ENCODE data around the gene FN3K.
"Not testable (repeated sequence)": the region's sequence is repeated elsewhere in the genome, so short reads cannot be mapped to it uniquely, and the experiment has no call there.

FN3K gene

GRCh38 chr17:82775001-82775823 lies 39.8 kb downstream of the FN3K start:
- peak; percentile 23 for DNase-seq

DNA sequence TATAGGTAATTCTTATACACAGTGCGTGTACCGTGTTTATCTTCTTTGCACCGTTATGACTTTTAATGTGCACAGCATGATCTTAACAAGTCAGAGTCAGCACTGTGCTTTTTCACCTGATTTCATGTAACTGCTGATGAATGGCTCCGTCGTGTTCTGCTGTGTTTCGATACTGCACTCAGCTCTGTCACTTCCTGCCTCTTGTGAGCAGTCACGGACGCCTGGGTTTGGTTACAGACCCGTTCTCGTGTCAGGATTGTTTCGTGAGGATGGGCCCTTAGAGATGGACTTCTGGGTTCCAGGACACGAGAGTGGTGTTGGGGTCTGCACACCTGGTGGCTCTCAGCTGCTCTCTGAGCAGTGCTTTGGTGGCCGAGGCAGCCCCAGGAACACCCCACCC lies 41.0 kb downstream of the FN3K start:
- no peak for DNase-seq

- not testable (repeated sequence) for DNase-seq
These were observed 42.5 kb downstream of the FN3K start for GRCh38 chr17:82777778-82778375.

GRCh38 chr17:82779541-82779940 lies 44.1 kb downstream of the FN3K start:
- DNase-seq: no peak

GRCh38 chr17:82780195-82780594 lies 44.8 kb downstream of the FN3K start:
- no peak for DNase-seq

GRCh38 chr17:82780971-82781893 lies 45.8 kb downstream of the FN3K start:
- DNase-seq: no peak

GRCh38 chr17:82781894-82782274 lies 46.5 kb downstream of the FN3K start:
- DNase-seq: peak; percentile 25

GRCh38 chr17:82782657-82783207 lies 47.3 kb downstream of the FN3K start:
- no peak for DNase-seq

- no peak for DNase-seq
These were observed 48.1 kb downstream of the FN3K start for GRCh38 chr17:82783498-82783897.

GRCh38 chr17:82785581-82785980 lies 50.2 kb downstream of the FN3K start:
- DNase-seq: not testable (repeated sequence)

DNA sequence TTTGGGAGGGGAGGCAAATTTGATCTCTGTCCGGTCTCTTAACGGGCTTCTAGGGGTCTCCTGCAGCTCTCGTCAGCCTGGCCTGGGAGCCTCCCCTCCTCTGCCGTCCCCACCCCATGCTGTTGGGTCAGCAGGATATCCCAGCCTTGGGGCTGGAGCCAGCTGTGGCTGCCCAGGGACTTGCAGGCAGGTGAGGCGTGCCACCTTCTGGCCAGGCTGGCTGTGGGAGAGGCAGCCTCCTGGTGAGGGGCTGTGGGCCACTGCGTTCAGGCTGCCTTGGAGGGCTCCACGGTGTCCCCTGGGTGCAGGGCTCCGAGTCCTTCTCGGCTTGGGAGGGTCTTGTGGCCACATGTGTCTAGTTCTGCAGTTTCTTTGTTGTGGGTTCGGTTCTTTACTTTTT lies 51.0 kb downstream of the FN3K start:
- DNase-seq: no peak

DNA sequence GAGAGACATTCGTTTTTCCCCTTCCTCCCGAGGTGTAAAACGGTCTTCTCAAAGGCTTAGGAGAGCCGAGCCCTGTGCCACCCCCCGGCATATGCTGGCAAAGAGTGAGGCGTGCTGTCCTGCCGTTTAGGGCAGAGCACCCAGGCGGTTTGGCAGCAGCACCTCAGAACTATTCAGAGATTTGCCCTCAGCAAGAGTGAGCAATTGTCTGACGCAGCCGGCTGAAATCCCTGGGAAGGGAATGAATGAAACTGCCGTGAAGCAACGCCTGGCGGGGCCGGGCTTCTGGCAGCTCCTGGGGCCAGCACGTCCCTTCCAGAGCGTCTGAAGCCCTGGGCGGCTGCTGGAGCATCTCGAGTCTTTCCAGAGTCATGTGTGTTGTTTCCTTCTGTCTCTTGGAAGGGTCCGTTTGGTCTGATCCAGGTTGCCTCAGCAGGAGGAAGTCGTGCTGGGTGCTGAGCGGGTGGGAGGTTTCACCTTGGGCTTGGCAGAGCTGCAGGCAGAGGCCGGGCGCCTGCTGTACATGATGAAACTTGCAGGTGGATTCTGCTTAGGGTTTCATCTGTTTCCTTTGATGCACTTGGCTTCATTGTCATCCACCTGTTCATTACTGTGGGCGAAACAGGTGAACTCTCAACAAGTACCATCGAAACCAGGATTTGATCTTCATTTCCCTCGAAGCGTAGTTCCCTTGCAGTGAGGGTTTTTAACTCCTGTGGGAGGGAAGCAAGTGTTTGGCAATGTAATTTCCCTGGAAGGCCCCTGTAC lies 51.9 kb downstream of the FN3K start:
- DNase-seq: no peak

GRCh38 chr17:82788206-82789001 lies 53.0 kb downstream of the FN3K start:
- no peak for DNase-seq

GRCh38 chr17:82789051-82789592 lies 53.7 kb downstream of the FN3K start:
- DNase-seq: no peak

DNA sequence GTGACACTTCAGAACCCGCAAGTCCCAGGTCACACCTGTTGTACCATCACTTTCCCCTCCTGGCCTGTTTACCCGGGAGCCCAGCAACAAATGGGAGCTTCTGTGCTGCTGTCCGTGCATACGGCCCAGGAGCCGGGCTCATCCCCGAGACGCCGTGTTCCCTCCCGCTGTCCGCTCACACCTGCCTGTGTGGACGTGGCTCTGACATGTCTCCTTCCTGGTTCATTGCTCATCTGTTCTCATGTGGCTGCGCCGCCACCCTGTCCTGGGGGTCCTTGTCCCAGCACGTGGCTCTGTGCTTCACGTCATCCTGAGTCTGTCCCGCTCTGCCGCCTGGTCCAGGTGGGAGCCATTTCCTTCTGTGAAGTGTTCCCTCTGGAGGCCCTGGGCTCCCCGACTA lies 54.4 kb downstream of the FN3K start:
- DNase-seq: no peak

GRCh38 chr17:82790391-82790790 lies 55.0 kb downstream of the FN3K start:
- DNase-seq: no peak

GRCh38 chr17:82791532-82791931 lies 56.1 kb downstream of the FN3K start:
- no peak for DNase-seq

- peak; percentile 48 for DNase-seq
These were observed 58.7 kb downstream of the FN3K start for GRCh38 chr17:82793974-82794630.

DNA sequence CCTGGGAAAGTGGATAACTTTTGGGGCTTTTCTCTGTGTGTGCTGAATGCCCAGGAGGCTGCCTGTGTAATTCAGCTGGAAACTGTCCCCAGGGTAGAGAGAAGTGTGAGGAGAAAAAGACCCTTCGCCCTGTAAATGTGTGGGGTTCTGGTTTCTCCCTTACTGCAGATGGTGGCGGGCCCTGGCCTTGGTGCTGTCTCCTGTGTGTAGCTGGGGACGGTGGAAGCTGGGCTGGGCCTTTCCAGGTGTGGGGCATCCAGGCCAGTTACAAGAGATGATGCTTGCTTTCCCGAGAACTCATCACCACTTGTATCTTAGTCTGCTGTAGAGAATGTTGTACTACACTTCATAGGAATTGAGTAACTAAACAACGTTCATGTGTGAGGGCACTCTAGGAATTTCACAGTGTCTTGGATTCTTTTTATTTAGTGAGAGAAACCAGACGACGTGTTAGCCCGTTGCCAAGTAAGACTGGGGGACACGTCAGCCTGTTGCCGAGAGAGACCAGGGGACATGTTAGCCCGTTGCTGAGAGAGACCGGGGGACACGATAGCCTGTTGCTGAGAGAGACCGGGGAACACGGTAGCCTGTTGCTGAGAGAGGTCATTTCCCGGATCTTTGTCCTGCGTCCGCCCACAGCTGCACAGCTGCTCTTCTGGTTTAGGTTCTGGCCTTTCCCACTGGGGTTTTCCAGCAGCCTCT lies 59.5 kb downstream of the FN3K start:
- no peak for DNase-seq

GRCh38 chr17:82795615-82796014 lies 60.2 kb downstream of the FN3K start:
- DNase-seq: no peak

All from NCI-H1092 (cell line).